GM12801 (cell line): ENCODE results near the gene PCSK2.

ENCODE experiments used
- CTCF ChIP-seq: IDR thresholded peaks from one replicate; pipeline ENCODE4 v1.5.1; 2011; ENCODE audit warnings: control low read depth; ENCODE audit not compliant: insufficient read length; ENCODE audit errors: extremely low read depth

PCSK2 gene

GRCh38 chr20:17502105-17502504, 275.3 kb downstream of the PCSK2 start:
- no peak for TF ChIP-seq CTCF

GRCh38 chr20:17503301-17504065, 276.6 kb downstream of the PCSK2 start:
- TF ChIP-seq CTCF: no peak

- TF ChIP-seq CTCF: no peak
Observed at GRCh38 chr20:17504066-17504897, 277.4 kb downstream of the PCSK2 start.

DNA sequence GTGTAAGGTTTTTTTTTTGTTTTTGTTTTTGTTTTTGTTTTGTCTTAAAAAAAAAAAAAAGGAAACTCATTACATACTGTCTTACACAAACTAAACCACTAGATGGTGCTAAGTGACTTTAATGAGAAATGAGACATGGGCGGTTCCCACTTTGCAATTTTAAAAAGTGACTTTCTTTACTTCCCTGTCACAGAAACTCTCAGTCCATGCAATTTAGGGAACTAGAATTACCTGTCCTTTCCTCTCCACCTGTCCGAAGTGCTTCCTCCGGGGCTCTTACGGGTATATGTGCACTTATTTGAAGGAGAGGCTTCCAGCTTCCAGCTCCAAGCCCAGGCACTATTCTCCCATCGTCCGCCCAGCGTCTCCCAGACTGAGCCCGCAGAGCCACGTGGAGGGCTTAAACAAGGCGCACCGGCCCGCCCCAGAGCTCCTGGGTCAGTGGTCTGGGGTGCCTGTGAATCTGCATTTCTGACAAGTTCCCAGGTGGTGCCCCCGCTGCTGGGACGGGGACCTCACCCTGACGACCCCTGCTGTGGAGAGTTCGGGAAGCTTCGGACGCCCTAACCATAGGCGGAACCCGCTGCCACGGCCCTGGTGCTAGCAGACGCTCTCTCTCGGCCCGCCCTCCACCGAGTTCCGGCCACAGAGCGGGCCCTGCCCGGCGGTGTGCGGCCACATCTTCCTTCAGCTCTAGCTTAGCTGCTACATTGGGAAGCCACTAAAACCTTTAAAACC, 278.2 kb downstream of the PCSK2 start:
- no peak for TF ChIP-seq CTCF

GRCh38 chr20:17505636-17506517, 279.0 kb downstream of the PCSK2 start:
- no peak for TF ChIP-seq CTCF

DNA sequence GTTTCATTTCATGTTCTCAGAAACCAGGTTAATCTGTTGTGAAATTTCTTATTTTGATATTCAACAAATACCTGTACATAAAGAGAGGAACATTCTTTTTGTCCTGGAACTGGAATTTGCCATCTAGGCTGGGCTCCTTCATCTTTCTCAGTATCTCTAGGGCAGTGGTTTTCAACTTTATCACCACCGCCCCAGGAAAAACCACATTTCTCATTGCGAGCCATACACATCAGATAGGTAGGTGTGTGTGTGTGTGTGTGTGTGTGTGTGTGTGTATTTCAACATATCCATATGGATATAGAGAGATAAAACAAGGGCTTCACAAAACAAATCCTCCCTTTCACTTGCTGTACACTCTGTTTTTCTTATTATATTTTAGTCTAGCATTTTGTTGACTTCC, 280.2 kb downstream of the PCSK2 start:
- TF ChIP-seq CTCF: no peak
